ENCODE results near the gene C2orf49. TPM values are rescaled to one million over a fixed set of nuclear protein-coding genes. Genes with fewer than 3 reads are reported as not detected.
A peak's percentile ranks its signal among the peaks of the same experiment; 100 is the strongest.

The C2orf49 gene
- total and polyA plus RNA-seq, 9 of the 15 experiments (the other 6 are each of a cell fraction or from before 2014, with no cell fraction given): 17.9 to 38.2 (median 25.6) TPM

GRCh38 chr2:105329561-105330495 is 7.5 kb upstream of the C2orf49 start, which contains the start of gene TGFBRAP1 (continued):
- TF ChIP-seq NRF1 (conservative IDR thresholded peaks at IDR 0.05 in 1 of 2, IDR thresholded peaks at IDR 0.05 in 1 of 2) (peak in 1 of 2 experiments; percentile 22; a peak in 2 of 4 replicates), TFAP4 (CRISPR knock-in tag; IDR thresholded peaks at IDR 0.05; ENCODE audit: borderline replicate concordance) (peak; percentile 79), CCAR2 (IDR thresholded peaks at IDR 0.05; ENCODE audit: low read depth, low read length) (no peak), MBD2 (IDR thresholded peaks at IDR 0.05; ENCODE audit: borderline replicate concordance, low read depth) (0 out of 2 replicates have a peak, but pooled peaks have one; percentile 1), ZNF431 (CRISPR knock-in tag; IDR thresholded peaks at IDR 0.05) (peak; percentile 41; the same call in 1 of the 2 replicates), ZNF592 (IDR thresholded peaks at IDR 0.05) (peak; percentile 90), MLX (CRISPR knock-in tag; conservative IDR thresholded peaks at IDR 0.05) (no peak), ETS1 (conservative IDR thresholded peaks at IDR 0.05; ENCODE audit: control insufficient read depth, low read depth, low read length) (peak; percentile 42), CEBPG (CRISPR knock-in tag; IDR thresholded peaks at IDR 0.05) (no peak), CEBPG (tag; conservative IDR thresholded peaks at IDR 0.05 in 1 of 2, IDR thresholded peaks at IDR 0.05 in 1 of 2) (no peak), ARID2 (IDR thresholded peaks at IDR 0.05) (no peak), MXD1 (CRISPR knock-in tag; IDR thresholded peaks at IDR 0.05; ENCODE audit: borderline replicate concordance, poor library complexity, severe bottlenecking) (no peak), EP400 (IDR thresholded peaks at IDR 0.05) (peak; percentile 71; the same call in 1 of the 2 replicates)

All from K562 (cell line).